ENCODE measurements around the gene NOD2. TPM values are rescaled to one million over a fixed set of nuclear protein-coding genes. Genes with fewer than 3 reads are reported as not detected.

The NOD2 gene
- total and polyA plus RNA-seq, 12 donors: 0.13 to 4.9 (median 0.48) TPM

DNA sequence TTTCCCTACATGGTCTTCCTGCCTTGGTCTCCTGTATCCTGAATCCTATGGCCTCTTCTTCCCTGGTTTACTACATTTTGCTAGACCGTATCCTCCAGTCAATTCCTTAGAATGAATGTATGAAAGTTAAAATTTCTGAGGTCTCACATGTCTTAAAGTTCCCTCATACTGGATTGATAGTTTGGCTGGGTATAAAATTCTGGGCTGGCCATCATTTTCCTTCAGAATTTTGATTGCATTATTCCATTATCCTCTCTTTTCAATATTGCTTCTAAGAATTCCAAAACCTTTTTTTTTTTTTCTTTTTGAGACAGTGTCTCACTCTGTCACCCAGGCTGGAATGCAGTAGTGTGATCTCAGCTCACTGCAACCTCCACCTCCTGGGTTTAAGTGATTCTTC, 10.8 kb downstream of the NOD2 start:
- no peak overlapping the region for H3K4me3 ChIP-seq
- WGBS, 2 donors: 86 to 88% methylated on average over 1 of the region's 1 CpG
- TF ChIP-seq, protein P1, sequence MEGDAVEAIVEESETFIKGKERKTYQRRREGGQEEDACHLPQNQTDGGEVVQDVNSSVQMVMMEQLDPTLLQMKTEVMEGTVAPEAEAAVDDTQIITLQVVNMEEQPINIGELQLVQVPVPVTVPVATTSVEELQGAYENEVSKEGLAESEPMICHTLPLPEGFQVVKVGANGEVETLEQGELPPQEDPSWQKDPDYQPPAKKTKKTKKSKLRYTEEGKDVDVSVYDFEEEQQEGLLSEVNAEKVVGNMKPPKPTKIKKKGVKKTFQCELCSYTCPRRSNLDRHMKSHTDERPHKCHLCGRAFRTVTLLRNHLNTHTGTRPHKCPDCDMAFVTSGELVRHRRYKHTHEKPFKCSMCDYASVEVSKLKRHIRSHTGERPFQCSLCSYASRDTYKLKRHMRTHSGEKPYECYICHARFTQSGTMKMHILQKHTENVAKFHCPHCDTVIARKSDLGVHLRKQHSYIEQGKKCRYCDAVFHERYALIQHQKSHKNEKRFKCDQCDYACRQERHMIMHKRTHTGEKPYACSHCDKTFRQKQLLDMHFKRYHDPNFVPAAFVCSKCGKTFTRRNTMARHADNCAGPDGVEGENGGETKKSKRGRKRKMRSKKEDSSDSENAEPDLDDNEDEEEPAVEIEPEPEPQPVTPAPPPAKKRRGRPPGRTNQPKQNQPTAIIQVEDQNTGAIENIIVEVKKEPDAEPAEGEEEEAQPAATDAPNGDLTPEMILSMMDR (IDR thresholded peaks at IDR 0.05): no peak
- ATAC-seq (no peak), DNase-seq (no peak)
- H3K36me3 ChIP-seq: peaks cover 0 to 12% (median 0%) of the 10 kb centered on the region in 9 donors
- H3K27me3 ChIP-seq: no peaks in the 10 kb centered on the region
- intact Hi-C loops (cut with DNase I): no loop called here
- no peak overlapping the region for H3K27ac ChIP-seq
- peaks cover 0 to 23% (median 15%) of the 10 kb centered on the region in 11 donors for H3K9me3 ChIP-seq
- peaks cover 0 to 53% (median 0%) of the 10 kb centered on the region in 9 donors for H3K4me1 ChIP-seq

DNA sequence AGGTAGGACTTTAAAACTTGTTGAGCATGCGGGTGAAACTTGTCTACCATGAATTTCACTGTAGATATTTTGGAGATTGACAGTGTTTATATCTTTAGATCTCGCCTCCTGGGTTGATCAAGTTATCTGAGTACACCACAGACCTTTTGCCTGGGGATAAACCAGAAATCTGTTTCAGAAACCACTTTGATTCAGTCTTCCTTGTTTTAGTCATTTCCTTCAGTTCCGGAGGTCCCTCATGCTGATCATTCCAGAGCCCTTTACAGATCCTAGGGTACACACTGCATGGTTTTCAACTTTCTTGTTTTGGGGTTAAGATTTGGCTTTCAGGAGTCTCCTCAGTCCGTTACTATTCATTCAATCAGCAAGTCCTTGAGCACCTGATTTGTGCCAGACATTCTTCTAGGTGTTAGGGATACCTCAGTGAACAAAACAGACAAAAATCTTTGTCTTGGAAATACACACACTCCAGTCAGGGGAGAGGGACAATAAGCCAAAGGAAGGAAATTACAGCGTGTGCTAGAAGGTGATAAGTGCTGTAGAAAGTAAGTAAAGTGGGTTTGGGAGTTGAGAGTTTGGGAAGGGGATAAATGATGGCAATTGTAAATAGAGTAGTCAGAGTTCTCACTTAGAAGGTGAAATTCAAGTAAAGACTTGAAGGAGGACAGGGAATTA, 12.2 kb downstream of the NOD2 start:
- Histone ChIP-seq H3K27ac (no peak overlapping the region), H3K4me3 (no peak overlapping the region), H3K27me3 (no peaks in the 10 kb centered on the region), H3K36me3 (peaks cover 0 to 13% (median 0%) of the 10 kb centered on the region in 9 donors), H3K4me1 (peaks cover 0 to 51% (median 0%) of the 10 kb centered on the region in 9 donors), H3K9me3 (peaks cover 0 to 23% (median 15%) of the 10 kb centered on the region in 11 donors)
- intact Hi-C loops (cut with DNase I): no loop called here
- WGBS, 2 donors: 63 to 74% methylated on average over 5 of the region's 5 CpGs
- no peak for ATAC-seq
- DNase-seq: no peak
- TF ChIP-seq, protein P1 (IDR thresholded peaks at IDR 0.05): no peak

DNA sequence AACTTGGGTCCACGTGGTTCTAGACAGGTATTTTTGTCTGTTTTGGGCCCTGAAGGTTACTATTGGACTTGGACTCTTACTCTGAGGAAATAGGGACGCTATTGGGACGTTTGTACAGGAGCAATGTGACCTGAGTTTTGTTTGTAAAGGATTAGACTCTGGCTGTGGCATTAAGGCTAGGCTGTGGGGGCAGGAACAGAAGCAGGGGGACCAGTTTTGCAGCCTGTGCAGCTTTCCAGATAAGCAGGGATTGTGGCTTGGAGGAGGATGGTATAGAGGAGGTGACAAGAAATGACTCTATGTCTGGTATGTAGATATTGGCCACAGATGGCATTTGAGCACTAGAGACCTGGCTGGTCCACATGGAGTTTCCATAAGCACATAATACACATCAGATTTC, 12.8 kb downstream of the NOD2 start:
- ATAC-seq: no peak
- Histone ChIP-seq H3K27me3 (no peaks in the 10 kb centered on the region), H3K27ac (no peak overlapping the region), H3K36me3 (peaks cover 0 to 16% (median 0%) of the 10 kb centered on the region in 9 donors), H3K4me1 (peaks cover 0 to 45% (median 0%) of the 10 kb centered on the region in 9 donors), H3K9me3 (peaks cover 0 to 23% (median 15%) of the 10 kb centered on the region in 11 donors), H3K4me3 (no peak overlapping the region)
- intact Hi-C loops (cut with DNase I): no loop called here
- TF ChIP-seq, protein P1 (IDR thresholded peaks at IDR 0.05): no peak
- WGBS, 2 donors: 53 to 63% methylated on average over 3 of the region's 3 CpGs
- no peak for DNase-seq

DNA sequence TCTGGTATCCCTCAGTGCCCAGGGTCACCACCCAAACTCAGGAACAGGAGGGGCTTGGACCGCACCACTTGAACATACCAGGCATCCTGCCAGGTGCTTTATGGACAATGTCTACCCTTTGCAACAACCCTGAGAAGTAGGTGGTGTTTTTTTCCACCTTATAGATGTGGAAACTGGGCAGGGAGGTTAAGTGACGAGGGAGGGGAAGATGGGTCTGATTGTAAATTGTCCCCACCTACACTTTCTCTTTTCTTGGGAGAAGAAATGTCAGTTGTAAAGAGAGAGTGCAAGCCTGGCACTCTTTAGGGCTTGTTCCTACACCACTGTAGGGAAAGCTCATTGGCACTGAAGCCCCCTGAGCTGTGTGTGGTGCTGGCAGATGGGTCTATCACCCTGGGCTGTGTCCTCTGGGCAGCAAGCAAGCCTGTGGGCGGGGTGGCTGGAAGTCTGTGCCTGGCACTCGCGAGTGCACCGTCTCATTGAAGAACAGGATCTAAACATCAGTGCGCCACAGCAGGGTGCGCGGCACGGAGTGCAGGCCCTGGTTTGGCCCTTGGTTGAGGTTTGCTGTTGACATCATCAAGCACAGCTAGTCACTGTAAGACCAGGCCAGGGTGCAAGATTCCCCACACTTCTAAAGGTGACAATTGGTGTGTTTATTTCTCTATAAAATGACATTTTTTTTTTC, 15.1 kb downstream of the NOD2 start:
- Histone ChIP-seq H3K4me3 (no peak overlapping the region), H3K9me3 (peaks cover 0 to 20% (median 14%) of the 10 kb centered on the region in 11 donors), H3K36me3 (peaks cover 0 to 18% (median 0%) of the 10 kb centered on the region in 9 donors), H3K27me3 (no peaks in the 10 kb centered on the region), H3K27ac (peak overlapping the region in 3 of 10 donors; percentile 7 to 68 (median 15)), H3K4me1 (peaks cover 0 to 65% (median 4%) of the 10 kb centered on the region in 9 donors)
- intact Hi-C loops (cut with DNase I): no loop called here
- 80 to 88% methylated on average over 10 of the region's 10 CpGs for WGBS, 2 donors
- TF ChIP-seq, protein P1 (IDR thresholded peaks at IDR 0.05): no peak
- DNase-seq: no peak
- peak in 1 of 8 donors; percentile 27 for ATAC-seq

All from heart right ventricle (tissue), 16 donors.